ENCODE measurements around the gene MAPRE3. TPM values are rescaled to one million over a fixed set of nuclear protein-coding genes. Genes with fewer than 3 reads are reported as not detected.

The MAPRE3 gene
- total and polyA plus RNA-seq, 9 of the 15 experiments (the other 6 are each of a cell fraction or from before 2014, with no cell fraction given), result 0.70 to 43.2 (median 12.6) TPM

GRCh38 chr2:27050996-27051901 is 80.8 kb downstream of the MAPRE3 start, which contains the start of gene AGBL5 (continued):
- TF ChIP-seq ZBTB26 (CRISPR knock-in tag; IDR thresholded peaks at IDR 0.05), result peak; percentile 12; the same call in 1 of the 2 replicates
- peak; percentile 89 for TF ChIP-seq CXXC5 (CRISPR knock-in tag; IDR thresholded peaks at IDR 0.05)
- no peak for TF ChIP-seq ZC3H8 (IDR thresholded peaks at IDR 0.05)
- TF ChIP-seq SRF (CRISPR knock-in tag; IDR thresholded peaks at IDR 0.05), result no peak; a peak in 1 of 4 replicates
- no peak for TF ChIP-seq CUX1 (CRISPR knock-in tag; IDR thresholded peaks at IDR 0.05)
- TF ChIP-seq ZZZ3 (IDR thresholded peaks at IDR 0.05), result 0 out of 2 replicates have a peak, but pooled peaks have one; percentile 22
- TF ChIP-seq NRF1 (conservative IDR thresholded peaks at IDR 0.05 in 1 of 2, IDR thresholded peaks at IDR 0.05 in 1 of 2), result peak; percentile 52 to 57
- peak; percentile 72 for TF ChIP-seq POLR2B (IDR thresholded peaks at IDR 0.05; ENCODE audit: low read depth, partially characterized antibody)
- no peak for TF ChIP-seq RAD51 (IDR thresholded peaks at IDR 0.05; ENCODE audit: borderline replicate concordance, low read depth)
- TF ChIP-seq HSF4 (CRISPR knock-in tag; IDR thresholded peaks at IDR 0.05; ENCODE audit: borderline replicate concordance), result no peak
- no peak for TF ChIP-seq PURB (CRISPR knock-in tag; IDR thresholded peaks at IDR 0.05; ENCODE audit: low read depth)
- TF ChIP-seq TCF3 (CRISPR knock-in tag; IDR thresholded peaks at IDR 0.05), result no peak; the same call in 1 of the 2 replicates
- TF ChIP-seq HIVEP1 (CRISPR knock-in tag; IDR thresholded peaks at IDR 0.05), result no peak
- peak in 1 of 2 experiments; percentile 32; a peak in 2 of 4 replicates for TF ChIP-seq TEAD1 (CRISPR knock-in tag; IDR thresholded peaks at IDR 0.05)
- TF ChIP-seq NEUROD1 (IDR thresholded peaks at IDR 0.05; ENCODE audit: borderline replicate concordance, low read depth, low read length, partially characterized antibody), result peak; percentile 74
- TF ChIP-seq ZNF57 (CRISPR knock-in tag; IDR thresholded peaks at IDR 0.05), result no peak
- TF ChIP-seq ZNF121 (CRISPR knock-in tag; conservative IDR thresholded peaks at IDR 0.05), result no peak
- TF ChIP-seq CGGBP1 (CRISPR knock-in tag; IDR thresholded peaks at IDR 0.05), result no peak
- TF ChIP-seq THRB (CRISPR knock-in tag; conservative IDR thresholded peaks at IDR 0.05), result no peak; the same call in 1 of the 2 replicates

Measured in K562 (cell line).